Pancreas (tissue), 10 donors: ENCODE data around the gene CLEC2D. TPM values are rescaled to one million over a fixed set of nuclear protein-coding genes. Genes with fewer than 3 reads are reported as not detected.

Experiments
- ATAC-seq, 4 donors: fragments of 200-7000 bp; cut with Tn5 transposase; one replicate each; pipeline versions ENCODE4 v1.8.0 to v1.9.1; 2020; ENCODE audit warnings: mild to moderate bottlenecking in 4 of 4, moderate library complexity in 4 of 4
- DNase-seq, 6 donors: peaks; one replicate each; pipeline ENCODE4 v3.0.0-alpha.2; 2020
- FAIRE-seq: peaks from 2 replicates; lab custom pipeline; 2012; peaks lifted over from hg19 to GRCh38; lab: Jason Lieb, UNC
- H3K27ac ChIP-seq, 4 donors: fragments of 200-600 bp; sonication (generic); 1 replicate in 3 of 4; 2 replicates in 1 of 4; pipeline versions ENCODE4 v1.5.0 to v1.8.0; 2020
- H3K27me3 ChIP-seq, 4 donors: fragments of 200-600 bp; one replicate each; pipeline ENCODE4 v1.8.0; 2021
- H3K36me3 ChIP-seq, 3 donors: fragments of 200-600 bp; sonication (generic) in 1 of 3; one replicate each; pipeline versions ENCODE4 v1.5.0 to v1.8.0; 2020 to 2021
- H3K4me1 ChIP-seq, 3 donors: fragments of 200-600 bp; one replicate each; pipeline ENCODE4 v1.8.0; 2021
- H3K4me3 ChIP-seq, 4 donors: fragments of 200-600 bp; sonication (generic) in 2 of 4; one replicate each; pipeline versions ENCODE4 v1.5.0 to v1.8.0; 2020 to 2021
- H3K9me3 ChIP-seq, 4 donors: fragments of 200-600 bp; one replicate each; pipeline ENCODE4 v1.8.0; 2021
- WGBS, 2 donors: extraction: QIAGEN DNeasy Blood & Tissue Kit; methylation state at CpG; one replicate each; pipeline ENCODE4 v1.1.7; 2013; 5-methylcytosine and 5-hydroxymethylcytosine counted together
- intact Hi-C, 3 donors: fragments of 100-400 bp; cut with DNase I; formaldehyde crosslinking; loops; one replicate each; pipeline versions ENCODE4 v1.11.1 to v1.14.2; 2022
- polyA plus RNA-seq, 2 donors: library from polyadenylated mRNA; stranded (reverse); fragments of 200-250 nt; gene quantifications; one replicate each; pipeline ENCODE4 v1.2.3, GENCODE V29; 2013
- total RNA-seq, 6 donors: library from RNA; stranded (reverse); fragmentation: NEBNext Ultra II Directional in 4 of 6; extraction: Animal tissue kit (Norgen Biotek cat#: 25700) in 4 of 6; gene quantifications; one replicate each; pipeline versions ENCODE4 v1.2.1 to v1.2.4, GENCODE V29; 2021 to 2023
- TF ChIP-seq, protein P1 (sequence below), 4 donors: fragments of 200-600 bp; sonication (generic) in 3 of 4; IDR thresholded peaks; one replicate each; pipeline versions ENCODE4 v1.5.0 to v1.8.0; 2021; ENCODE audit warnings: antibody characterized with exemption in 4 of 4
- donor health status: healthy with polysubstance abuse.
- donor health status: DM: no; HTN: no; CAD: no; lungs with moderate emphysema.
- donor health status: DM: no; HTN: no; CAD: no.
- donor health status: control.
- donor health status: control.
- donor health status: Bipolar disorder and iron deficiency.
- donor health status: DM: yes; HTN: yes; CAD: no.
- donor health status: DM: no; HTN: no; CAD: no.
- donor health status: DM: no; HTN: no; CAD: no.
- donor health status: DM: yes; HTN: yes; CAD: no.

CLEC2D gene
- total and polyA plus RNA-seq, 8 donors, result 1.1 to 5.7 (median 2.8) TPM

DNA sequence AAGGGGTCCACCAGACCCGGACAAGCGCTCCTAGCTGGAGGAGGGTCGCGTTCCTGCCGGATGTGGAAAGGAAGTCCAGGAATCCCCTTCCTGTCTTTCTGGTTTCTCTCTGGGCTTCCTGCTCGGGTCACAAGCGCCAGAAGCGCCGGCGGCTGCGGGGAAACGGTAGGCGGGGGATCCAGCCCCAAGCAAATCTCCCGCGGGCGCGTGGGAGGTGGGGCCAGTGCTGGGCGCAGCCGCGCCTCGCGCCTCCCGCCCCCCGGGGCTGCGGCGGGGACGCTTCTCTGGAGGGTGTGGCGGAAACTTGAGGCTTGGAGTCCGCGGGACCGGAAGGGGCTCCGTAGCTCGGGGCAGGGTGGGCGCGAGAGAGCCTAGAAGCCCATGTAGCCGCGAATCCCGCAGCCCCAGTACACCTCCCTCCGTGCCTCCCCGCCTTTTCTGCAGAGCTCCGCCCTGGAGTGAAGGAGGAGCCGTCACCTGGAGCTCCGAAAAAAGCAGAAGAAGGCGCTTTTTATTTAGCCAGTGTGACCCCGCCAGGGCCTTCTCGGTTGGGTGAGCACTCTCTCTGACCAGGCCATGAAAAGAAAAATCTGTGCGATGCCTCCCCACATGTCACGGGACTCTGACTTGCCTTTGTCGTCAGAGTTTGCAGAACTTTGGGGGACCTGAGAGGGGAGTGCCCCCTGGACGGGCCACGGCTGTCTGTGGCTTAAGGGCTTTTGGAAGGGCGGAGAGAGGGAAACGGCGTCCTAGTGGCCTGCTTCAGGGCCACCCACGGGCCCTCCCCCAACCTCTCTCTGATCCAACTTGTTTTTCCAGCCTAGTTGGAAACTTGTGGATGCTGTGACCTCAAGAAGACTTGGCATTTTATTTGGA lies 21.4 kb upstream of the CLEC2D start:
- DNase-seq (peak; percentile 65 to 88 (median 74)), FAIRE-seq (no peak), ATAC-seq (peak; percentile 91 to 95 (median 94))
- intact Hi-C loops, result no loop called here
- Histone ChIP-seq H3K27ac (peak overlapping the region; percentile 53 to 90 (median 88)), H3K4me1 (peaks cover 0 to 4% (median 0%) of the 10 kb centered on the region in 3 donors), H3K36me3 (no peaks in the 10 kb centered on the region), H3K9me3 (no peaks in the 10 kb centered on the region), H3K27me3 (no peaks in the 10 kb centered on the region), H3K4me3 (peak overlapping the region; percentile 31 to 57 (median 38))
- WGBS, 2 donors, result 0 to 1% methylated on average over 43 to 55 of the region's 55 CpGs
- TF ChIP-seq, protein P1, sequence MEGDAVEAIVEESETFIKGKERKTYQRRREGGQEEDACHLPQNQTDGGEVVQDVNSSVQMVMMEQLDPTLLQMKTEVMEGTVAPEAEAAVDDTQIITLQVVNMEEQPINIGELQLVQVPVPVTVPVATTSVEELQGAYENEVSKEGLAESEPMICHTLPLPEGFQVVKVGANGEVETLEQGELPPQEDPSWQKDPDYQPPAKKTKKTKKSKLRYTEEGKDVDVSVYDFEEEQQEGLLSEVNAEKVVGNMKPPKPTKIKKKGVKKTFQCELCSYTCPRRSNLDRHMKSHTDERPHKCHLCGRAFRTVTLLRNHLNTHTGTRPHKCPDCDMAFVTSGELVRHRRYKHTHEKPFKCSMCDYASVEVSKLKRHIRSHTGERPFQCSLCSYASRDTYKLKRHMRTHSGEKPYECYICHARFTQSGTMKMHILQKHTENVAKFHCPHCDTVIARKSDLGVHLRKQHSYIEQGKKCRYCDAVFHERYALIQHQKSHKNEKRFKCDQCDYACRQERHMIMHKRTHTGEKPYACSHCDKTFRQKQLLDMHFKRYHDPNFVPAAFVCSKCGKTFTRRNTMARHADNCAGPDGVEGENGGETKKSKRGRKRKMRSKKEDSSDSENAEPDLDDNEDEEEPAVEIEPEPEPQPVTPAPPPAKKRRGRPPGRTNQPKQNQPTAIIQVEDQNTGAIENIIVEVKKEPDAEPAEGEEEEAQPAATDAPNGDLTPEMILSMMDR (IDR thresholded peaks at IDR 0.05), result no peak

GRCh38 chr12:9648701-9649531 lies 20.6 kb upstream of the CLEC2D start:
- intact Hi-C loops, result no loop called here

GRCh38 chr12:9649532-9649940 lies 20.0 kb upstream of the CLEC2D start:
- intact Hi-C loops, result no loop called here
- TF ChIP-seq, protein P1 (IDR thresholded peaks at IDR 0.05), result no peak
- 61 to 62% methylated on average over 5 of the region's 5 CpGs for WGBS, 2 donors
- FAIRE-seq (no peak), DNase-seq (no peak), ATAC-seq (no peak)
- Histone ChIP-seq H3K4me3 (peak overlapping the region in 2 of 4 donors; percentile 37 to 57), H3K9me3 (no peaks in the 10 kb centered on the region), H3K4me1 (peaks cover 0 to 4% (median 0%) of the 10 kb centered on the region in 3 donors), H3K27me3 (no peaks in the 10 kb centered on the region), H3K36me3 (no peaks in the 10 kb centered on the region), H3K27ac (peak overlapping the region in 2 of 4 donors; percentile 89 to 90)

More at GRCh38 chr12:9648701-9649531, 20.6 kb upstream of the CLEC2D start:
- peak in 1 of 4 donors; percentile 5 for ATAC-seq
- Histone ChIP-seq H3K4me1 (peaks cover 0 to 4% (median 0%) of the 10 kb centered on the region in 3 donors), H3K36me3 (no peaks in the 10 kb centered on the region), H3K27me3 (no peaks in the 10 kb centered on the region), H3K27ac (peak overlapping the region in 3 of 4 donors; percentile 86 to 90 (median 89)), H3K4me3 (peak overlapping the region; percentile 31 to 57 (median 38)), H3K9me3 (no peaks in the 10 kb centered on the region)
- DNase-seq, result no peak
- TF ChIP-seq, protein P1 (IDR thresholded peaks at IDR 0.05), result no peak
- peak; percentile 57 for FAIRE-seq
- 22 to 27% methylated on average over 13 of the region's 13 CpGs for WGBS, 2 donors

GRCh38 chr12:9650151-9650576 lies 19.3 kb upstream of the CLEC2D start:
- TF ChIP-seq, protein P1 (IDR thresholded peaks at IDR 0.05), result no peak
- Histone ChIP-seq H3K27ac (peak overlapping the region in 2 of 4 donors; percentile 89 to 90), H3K9me3 (no peaks in the 10 kb centered on the region), H3K4me3 (peak overlapping the region in 1 of 4 donors; percentile 57), H3K36me3 (no peaks in the 10 kb centered on the region), H3K27me3 (no peaks in the 10 kb centered on the region), H3K4me1 (peaks cover 0 to 4% (median 0%) of the 10 kb centered on the region in 3 donors)
- DNase-seq, result no peak
- no peak for ATAC-seq
- intact Hi-C loops, result no loop called here
- FAIRE-seq, result no peak
- WGBS, 2 donors, result 67 to 69% methylated on average over 4 of the region's 4 CpGs
